Measurements from ENCODE around the gene GZF1. TPM values are rescaled to one million over a fixed set of nuclear protein-coding genes. Genes with fewer than 3 reads are reported as not detected.

Gene GZF1
- total RNA-seq, 4 donors from 2014 or later: 3.4 to 11.8 (median 5.1) TPM

GRCh38 chr20:23349338-23350195, 12.4 kb upstream of the GZF1 start:
- peak; percentile 67 for DNase-seq
- 7% methylated on average over 19 to 21 of the region's 23 CpGs for WGBS, 2 donors

GRCh38 chr20:23350196-23350903, 11.6 kb upstream of the GZF1 start, which contains the start of gene NXT1:
Gene NXT1, plus strand, starts transcription at chr20:23350791. Its CDS starts 3,251 bp downstream, at chr20:23354042.
- WGBS, 2 donors: 0% methylated on average over 1 to 35 of the region's 65 CpGs
- no peaks in the 10 kb centered on the region for H3K9me3 ChIP-seq
- intact Hi-C loops (cut with DNase I): no loop called here
- peak within 1 kb of the TSS; percentile 95 to 99 (median 98) for H3K27ac ChIP-seq
- peaks cover 14 to 41% (median 19%) of the 10 kb centered on the region in 3 donors for H3K4me1 ChIP-seq
- peaks cover 0 to 18% (median 4%) of the 10 kb centered on the region in 3 donors for H3K36me3 ChIP-seq
- peak within 1 kb of the TSS; percentile 76 to 84 (median 82) for H3K4me3 ChIP-seq
- peak in 3 of 4 donors; percentile 72 to 91 (median 81) for TF ChIP-seq POLR2A (IDR thresholded peaks at IDR 0.05)
- TF ChIP-seq CTCF (IDR thresholded peaks at IDR 0.05): no peak
- no peaks in the 10 kb centered on the region for H3K27me3 ChIP-seq
- peak; percentile 85 for DNase-seq

More at GRCh38 chr20:23349338-23350195, 12.4 kb upstream of the GZF1 start:
- TF ChIP-seq POLR2A (IDR thresholded peaks at IDR 0.05) (no peak), CTCF (IDR thresholded peaks at IDR 0.05) (peak in 5 of 6 experiments; percentile 37 to 60 (median 52))
- peaks cover 14 to 41% (median 19%) of the 10 kb centered on the region in 3 donors for H3K4me1 ChIP-seq
- H3K9me3 ChIP-seq: no peaks in the 10 kb centered on the region
- H3K27ac ChIP-seq: peak overlapping the region; percentile 95 to 99 (median 98)
- H3K4me3 ChIP-seq: peak overlapping the region; percentile 76 to 84 (median 82)
- intact Hi-C loops (cut with DNase I): loop anchor here (10.0 kb wide), 1 partner anchor 315 kb away; the partner anchor contains the start of gene SSTR4
- no peaks in the 10 kb centered on the region for H3K27me3 ChIP-seq
- peaks cover 0 to 10% (median 4%) of the 10 kb centered on the region in 3 donors for H3K36me3 ChIP-seq

- DNase-seq: no peak
- Histone ChIP-seq H3K27me3 (no peaks in the 10 kb centered on the region), H3K36me3 (peaks cover 0 to 26% (median 4%) of the 10 kb centered on the region in 3 donors), H3K27ac (peak overlapping the region; percentile 95 to 99 (median 98)), H3K9me3 (no peaks in the 10 kb centered on the region), H3K4me1 (peaks cover 14 to 43% (median 19%) of the 10 kb centered on the region in 3 donors), H3K4me3 (peak overlapping the region; percentile 76 to 84 (median 82))
- TF ChIP-seq POLR2A (IDR thresholded peaks at IDR 0.05) (no peak), CTCF (IDR thresholded peaks at IDR 0.05) (no peak)
- intact Hi-C loops (cut with DNase I): no loop called here
- 2 to 4% methylated on average over 23 to 27 of the region's 64 CpGs for WGBS, 2 donors
Measured at GRCh38 chr20:23350904-23351838, 10.8 kb upstream of the GZF1 start.

GRCh38 chr20:23356203-23356602, 5.8 kb upstream of the GZF1 start:
- TF ChIP-seq POLR2A (IDR thresholded peaks at IDR 0.05) (no peak), CTCF (IDR thresholded peaks at IDR 0.05) (no peak)
- Histone ChIP-seq H3K27ac (peak overlapping the region in 2 of 4 donors; percentile 96 to 97), H3K36me3 (peaks cover 0 to 29% (median 4%) of the 10 kb centered on the region in 3 donors), H3K4me1 (peaks cover 15 to 58% (median 32%) of the 10 kb centered on the region in 3 donors), H3K27me3 (no peaks in the 10 kb centered on the region), H3K4me3 (no peak overlapping the region), H3K9me3 (no peaks in the 10 kb centered on the region)
- DNase-seq: no peak
- WGBS, 2 donors: 78 to 80% methylated on average over 13 to 26 of the region's 27 CpGs
- intact Hi-C loops (cut with DNase I): no loop called here
